WERI-Rb-1 (cell line): ENCODE data around the gene OXSR1.

ENCODE experiments used
- DNase-seq: peaks from one replicate; pipeline ENCODE4 v3.0.0-alpha.2; 2020
- H3K27ac ChIP-seq: fragments of 250-450 bp; sonication (Bioruptor Pico); 2 replicates; pipeline ENCODE4 v1.5.1; 2020; ENCODE audit warnings: mild to moderate bottlenecking, moderate library complexity
- H3K27me3 ChIP-seq: fragments of 250-450 bp; sonication (Bioruptor Pico); 2 replicates; pipeline ENCODE4 v1.5.1; 2021; ENCODE audit warnings: mild to moderate bottlenecking, low read depth, moderate library complexity; ENCODE audit not compliant: insufficient read depth, severe bottlenecking
- H3K36me3 ChIP-seq: fragments of 250-450 bp; sonication (Bioruptor Pico); 2 replicates; pipeline ENCODE4 v1.5.1; 2020; ENCODE audit warnings: mild to moderate bottlenecking, moderate library complexity
- H3K4me3 ChIP-seq: 2 replicates; pipeline ENCODE4 v1.5.1; 2011; ENCODE audit warnings: low read depth, mild to moderate bottlenecking, control low read depth, low read length
- H3K9me3 ChIP-seq: fragments of 250-450 bp; sonication (Bioruptor Pico); 2 replicates; pipeline ENCODE4 v1.5.1; 2021; ENCODE audit warnings: mild to moderate bottlenecking, moderate library complexity; ENCODE audit not compliant: severe bottlenecking
- CTCF ChIP-seq: IDR thresholded peaks from 2 replicates; pipeline ENCODE4 v1.5.1; 2011; ENCODE audit warnings: low read depth, mild to moderate bottlenecking, control low read depth, inconsistent platforms, low read length

OXSR1 gene

GRCh38 chr3:38219609-38220197, 54.4 kb downstream of the OXSR1 start:
- Histone ChIP-seq H3K36me3 (peaks cover 18% of the 10 kb centered on the region), H3K4me3 (no peak overlapping the region), H3K9me3 (no peaks in the 10 kb centered on the region), H3K27me3 (no peaks in the 10 kb centered on the region), H3K27ac (no peak overlapping the region)
- TF ChIP-seq CTCF = no peak
- DNase-seq = no peak

- Histone ChIP-seq H3K27ac (no peak overlapping the region), H3K36me3 (peaks cover 21% of the 10 kb centered on the region), H3K4me3 (no peak overlapping the region), H3K9me3 (no peaks in the 10 kb centered on the region), H3K27me3 (no peaks in the 10 kb centered on the region)
- TF ChIP-seq CTCF = no peak
- no peak for DNase-seq
Observed at GRCh38 chr3:38221005-38221404, 55.7 kb downstream of the OXSR1 start.

- no peak overlapping the region for H3K27ac ChIP-seq
- no peak overlapping the region for H3K4me3 ChIP-seq
- DNase-seq = no peak
- peaks cover 22% of the 10 kb centered on the region for H3K36me3 ChIP-seq
- no peaks in the 10 kb centered on the region for H3K27me3 ChIP-seq
- no peak for TF ChIP-seq CTCF
- no peaks in the 10 kb centered on the region for H3K9me3 ChIP-seq
Observed at GRCh38 chr3:38222032-38222634, 56.8 kb downstream of the OXSR1 start.

GRCh38 chr3:38224357-38224756, 59.0 kb downstream of the OXSR1 start:
- Histone ChIP-seq H3K36me3 (peaks cover 22% of the 10 kb centered on the region), H3K9me3 (no peaks in the 10 kb centered on the region), H3K27ac (no peak overlapping the region), H3K4me3 (no peak overlapping the region), H3K27me3 (no peaks in the 10 kb centered on the region)
- no peak for TF ChIP-seq CTCF
- DNase-seq = no peak

GRCh38 chr3:38226273-38226672, 60.9 kb downstream of the OXSR1 start:
- Histone ChIP-seq H3K9me3 (no peaks in the 10 kb centered on the region), H3K27ac (no peak overlapping the region), H3K36me3 (peaks cover 33% of the 10 kb centered on the region), H3K27me3 (no peaks in the 10 kb centered on the region), H3K4me3 (no peak overlapping the region)
- DNase-seq = no peak
- no peak for TF ChIP-seq CTCF

- no peak for DNase-seq
- Histone ChIP-seq H3K27me3 (no peaks in the 10 kb centered on the region), H3K9me3 (no peaks in the 10 kb centered on the region), H3K27ac (no peak overlapping the region), H3K4me3 (no peak overlapping the region), H3K36me3 (peaks cover 29% of the 10 kb centered on the region)
- TF ChIP-seq CTCF = no peak
Observed at GRCh38 chr3:38227989-38228388, 62.7 kb downstream of the OXSR1 start.
